ENCODE data around the gene RAB40AL. TPM values are rescaled to one million over a fixed set of nuclear protein-coding genes. Genes with fewer than 3 reads are reported as not detected.
"Not testable (repeated sequence)": the region's sequence is repeated elsewhere in the genome, so short reads cannot be mapped to it uniquely, and the experiment has no call there.

The RAB40AL gene
- polyA plus RNA-seq (ENCODE audit: insufficient read length): not detected

- not testable (repeated sequence) for DNase-seq
Measured at GRCh38 chrX:102936972-102937371, at the start of gene RAB40AL. Gene RAB40AL (plus strand): TSS chrX:102937272. CDS start chrX:102937319, 47 bp downstream.

GRCh38 chrX:102887687-102888086 lies 49.4 kb upstream of the RAB40AL start:
- no peak for DNase-seq

GRCh38 chrX:102892103-102892502 lies 45.0 kb upstream of the RAB40AL start:
- DNase-seq: no peak

- DNase-seq: peak; percentile 26
Measured at GRCh38 chrX:102899940-102900916, 36.8 kb upstream of the RAB40AL start.

GRCh38 chrX:102902355-102902754 lies 34.7 kb upstream of the RAB40AL start:
- no peak for DNase-seq

- no peak for DNase-seq
Measured at GRCh38 chrX:102930990-102931756, 5.9 kb upstream of the RAB40AL start.

GRCh38 chrX:102934624-102935023 lies 2.4 kb upstream of the RAB40AL start:
- no peak for DNase-seq

GRCh38 chrX:102950908-102951866 lies 14.1 kb downstream of the RAB40AL start:
- DNase-seq: no peak

GRCh38 chrX:102957751-102958150 lies 20.7 kb downstream of the RAB40AL start:
- DNase-seq: no peak

- DNase-seq: no peak
Measured at GRCh38 chrX:102958794-102959193, 21.7 kb downstream of the RAB40AL start.

GRCh38 chrX:102959471-102959870 lies 22.4 kb downstream of the RAB40AL start:
- DNase-seq: no peak

GRCh38 chrX:102963955-102964354 lies 26.9 kb downstream of the RAB40AL start:
- DNase-seq: no peak

- DNase-seq: no peak
Measured at GRCh38 chrX:102964940-102965339, 27.9 kb downstream of the RAB40AL start.

GRCh38 chrX:102966701-102967100 lies 29.6 kb downstream of the RAB40AL start:
- DNase-seq: no peak

- no peak for DNase-seq
Measured at GRCh38 chrX:102968216-102968615, 31.1 kb downstream of the RAB40AL start.

GRCh38 chrX:102971536-102971935 lies 34.5 kb downstream of the RAB40AL start:
- DNase-seq: not testable (repeated sequence)

GRCh38 chrX:102975016-102975415 lies 37.9 kb downstream of the RAB40AL start:
- DNase-seq: no peak

GRCh38 chrX:102976286-102976685 lies 39.2 kb downstream of the RAB40AL start:
- DNase-seq: no peak

GRCh38 chrX:102976793-102977495 lies 39.9 kb downstream of the RAB40AL start:
- DNase-seq: no peak

- DNase-seq: no peak
Measured at GRCh38 chrX:102978594-102978993, 41.5 kb downstream of the RAB40AL start.

- no peak for DNase-seq
Measured at GRCh38 chrX:102979536-102979935, 42.5 kb downstream of the RAB40AL start.

Measured in hindlimb muscle (tissue), 1 donor.